Activated CD8-positive, alpha-beta T cell treated with anti-CD3 and anti-CD28 coated beads, Interleukin-2, amount 10 ng/mL, durations not matched to agents 7 days and 5 days (primary cell): ENCODE measurements around the gene CHTOP. TPM values are rescaled to one million over a fixed set of nuclear protein-coding genes. Genes with fewer than 3 reads are reported as not detected.

ENCODE experiments used
- ATAC-seq: fragments of 150-1000 bp; cut with Tn5 transposase; one replicate; pipeline ENCODE4 v1.10.0; 2021; ENCODE audit warnings: moderate library complexity
- CTCF ChIA-PET: fragments of 350-600 bp; sonication (Branson Sonifier 250); formaldehyde crosslinking; loops from one replicate; lab custom pipeline; 2021; ENCODE audit warnings: antibody characterized with exemption; lab: Charles Lee
- POLR2A ChIA-PET: fragments of 350-600 bp; sonication (Branson Sonifier 250); formaldehyde crosslinking; loops from one replicate; lab custom pipeline; 2021; ENCODE audit warnings: antibody characterized with exemption; lab: Charles Lee
- DNase-seq: peaks from one replicate; pipeline ENCODE4 v3.0.0-alpha.2; 2020
- H3K27ac Mint-ChIP-seq: one replicate; pipeline ENCODE4 v1.8.0; 2021; ENCODE audit warnings: mild to moderate bottlenecking, mixed read lengths
- H3K27me3 Mint-ChIP-seq: one replicate; pipeline ENCODE4 v1.8.0; 2021; ENCODE audit warnings: low read depth, mixed read lengths
- H3K36me3 Mint-ChIP-seq: one replicate; pipeline ENCODE4 v1.8.0; 2021; ENCODE audit warnings: low read depth, mixed read lengths
- H3K4me1 Mint-ChIP-seq: one replicate; pipeline ENCODE4 v1.8.0; 2021; ENCODE audit warnings: low read depth, mixed read lengths
- H3K4me3 Mint-ChIP-seq: one replicate; pipeline ENCODE4 v1.8.0; 2021; ENCODE audit warnings: mild to moderate bottlenecking, mixed read lengths
- H3K9me3 Mint-ChIP-seq: one replicate; pipeline ENCODE4 v1.8.0; 2022; ENCODE audit warnings: mixed read lengths; ENCODE audit not compliant: insufficient read depth
- total RNA-seq, 2 experiments: library from RNA; stranded (reverse); gene quantifications; one replicate each; pipeline ENCODE4 v1.2.3, GENCODE V29; 2021

Gene CHTOP
- total RNA-seq, 2 experiments from 2014 or later: 81.9 to 82.0 TPM

DNA sequence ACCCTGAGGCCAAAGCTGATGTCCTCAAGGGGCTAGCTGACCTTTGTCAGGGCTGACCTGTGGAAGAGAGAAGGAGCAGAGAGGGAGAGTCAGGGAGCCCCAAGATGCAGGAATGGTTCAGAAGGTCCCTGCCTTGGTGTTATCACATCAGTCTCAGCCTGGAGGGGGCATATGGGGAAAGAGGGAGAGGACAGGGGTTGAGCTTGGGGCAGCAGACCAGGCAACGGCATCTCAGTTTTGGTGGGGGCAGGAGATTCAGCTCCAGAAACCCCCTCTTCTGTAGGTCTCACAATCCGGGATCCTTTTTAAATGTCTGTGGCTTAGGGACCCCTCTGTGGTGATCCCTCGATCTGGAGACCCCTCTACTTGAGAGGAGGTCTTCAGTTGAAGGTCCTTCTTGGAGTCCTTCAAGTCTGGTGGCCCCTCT, 7.4 kb upstream of the CHTOP start:
- Mint-ChIP-seq H3K36me3 (no peaks in the 10 kb centered on the region), H3K27me3 (no peaks in the 10 kb centered on the region), H3K4me3 (no peak overlapping the region), H3K9me3 (no peaks in the 10 kb centered on the region), H3K27ac (no peak overlapping the region), H3K4me1 (peaks cover 13% of the 10 kb centered on the region)
- CTCF ChIA-PET: interaction anchor here (1.1 to 6.9 kb wide), 7 partner anchors 8 to 116 kb away, joined by 4 to 51 read pairs (median 10); partner anchors contain the start of genes S100A14 and S100A16
- ATAC-seq (no peak), DNase-seq (no peak)
- POLR2A ChIA-PET: no interaction called here

DNA sequence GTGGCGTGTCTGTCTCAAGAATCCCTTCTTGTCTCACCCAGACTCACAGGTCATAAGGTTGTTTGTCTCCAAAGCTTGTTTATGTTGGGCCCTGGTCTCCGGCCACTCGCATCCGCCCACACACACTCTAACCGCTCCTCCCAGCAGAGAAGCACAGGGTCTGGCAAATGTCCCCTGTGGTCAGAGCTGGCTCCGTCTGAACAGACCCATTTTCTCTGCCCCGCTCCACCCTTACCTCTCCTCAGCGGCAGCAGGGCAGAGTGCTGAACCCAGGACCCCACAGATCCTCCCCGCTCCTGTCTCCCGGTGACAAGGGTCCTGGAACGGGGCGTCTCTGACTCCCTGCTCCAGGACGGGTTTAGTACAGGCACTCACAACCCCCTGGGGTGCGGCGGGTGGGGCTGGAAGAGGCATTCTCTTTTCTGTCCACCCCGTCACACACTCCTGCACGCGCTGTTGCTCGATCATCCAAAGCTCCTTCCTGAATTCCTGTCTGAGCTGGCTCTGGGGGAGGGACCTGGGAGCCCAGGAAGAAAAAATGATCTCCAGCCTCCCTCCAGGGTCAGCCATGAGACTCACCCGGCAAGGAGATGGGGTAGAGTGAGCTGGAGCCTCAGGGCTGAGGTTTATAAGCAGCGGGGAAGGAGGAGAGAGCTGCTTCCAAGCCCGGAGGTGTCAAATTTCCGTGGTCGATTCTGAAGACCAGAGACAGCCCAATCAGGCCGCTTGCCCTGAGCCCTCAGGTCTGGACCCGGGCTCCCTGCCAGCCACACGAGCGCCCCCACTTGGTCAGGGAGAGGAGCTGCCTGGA, 6.8 kb upstream of the CHTOP start, which contains the start of gene S100A13:
TSS of gene S100A13 (minus strand) at position 602 of the 811 bp plus-strand sequence. CDS start 1,033 bp downstream, outside the sequence.
- no peak for DNase-seq
- ATAC-seq: no peak
- Mint-ChIP-seq H3K4me3 (no peak within 1 kb of the TSS), H3K9me3 (no peaks in the 10 kb centered on the region), H3K4me1 (peaks cover 18% of the 10 kb centered on the region), H3K27me3 (no peaks in the 10 kb centered on the region), H3K36me3 (no peaks in the 10 kb centered on the region), H3K27ac (no peak within 1 kb of the TSS)
- ChIA-PET CTCF (interaction anchor here (0.9 to 6.9 kb wide), 12 partner anchors 9 to 359 kb away, joined by 3 to 51 read pairs (median 5); partner anchors contain the start of genes RAB13, S100A14, S100A16 and S100A4), POLR2A (interaction anchor here (0.6 to 1.1 kb wide), 2 partner anchors 24 to 31 kb away, joined by 3 read pairs; no protein-coding TSS in a partner anchor)

DNA sequence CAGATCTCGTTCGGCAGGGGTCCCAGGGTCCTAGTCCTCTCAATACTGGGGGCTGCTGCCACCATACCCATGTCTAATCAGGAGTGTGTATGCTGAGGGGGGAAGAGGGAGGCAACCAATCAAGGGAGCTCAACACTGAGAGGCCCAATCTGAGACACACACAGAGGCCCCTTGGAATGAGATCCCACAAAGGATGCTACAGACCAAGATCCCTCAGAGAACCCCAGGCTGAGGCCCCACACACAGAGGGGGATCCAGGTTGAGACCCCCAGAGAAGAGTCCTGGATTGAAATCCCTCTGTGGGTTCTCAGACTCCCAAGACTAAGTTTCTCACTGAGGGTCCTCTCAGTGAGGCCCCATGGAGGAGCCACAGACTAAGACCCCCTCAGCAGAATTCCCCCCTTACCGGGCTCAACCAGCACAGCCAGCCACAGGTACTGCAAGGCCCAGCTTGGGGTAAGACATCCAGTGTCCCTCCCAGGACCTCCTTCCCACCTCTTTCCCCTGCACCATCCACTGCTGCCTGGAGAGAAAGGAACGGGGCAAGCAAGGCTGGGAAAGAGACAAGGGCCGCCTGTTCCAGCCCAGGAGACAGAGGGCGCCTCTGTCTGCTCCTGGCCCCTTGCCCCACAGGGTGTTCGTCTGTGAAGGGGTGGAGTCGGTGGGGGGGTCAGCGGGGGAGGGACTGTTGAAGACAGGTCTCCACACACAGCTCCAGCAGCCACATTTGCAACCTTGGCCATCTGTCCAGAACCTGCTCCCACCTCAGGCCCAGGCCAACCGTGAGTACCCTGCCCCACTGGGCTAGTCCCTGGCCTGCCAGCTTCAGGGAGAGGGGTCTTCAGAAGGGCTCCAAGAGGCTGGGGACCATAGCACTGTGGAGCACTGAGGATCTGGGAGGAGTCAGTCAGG, 5.9 kb upstream of the CHTOP start, which contains the start of gene S100A1:
TSS of gene S100A1 (plus strand) at position 720 of the 912 bp plus-strand sequence. CDS start 2,088 bp downstream, outside the sequence.
- H3K4me1 Mint-ChIP-seq: peaks cover 22% of the 10 kb centered on the region
- no peak within 1 kb of the TSS for H3K4me3 Mint-ChIP-seq
- H3K9me3 Mint-ChIP-seq: no peaks in the 10 kb centered on the region
- CTCF ChIA-PET: interaction anchor here (0.9 to 6.9 kb wide), 12 partner anchors 10 to 358 kb away, joined by 3 to 51 read pairs (median 5); partner anchors contain the start of genes RAB13, S100A14, S100A16 and S100A4
- peak within 1 kb of the TSS; percentile 9 for H3K27ac Mint-ChIP-seq
- H3K27me3 Mint-ChIP-seq: no peaks in the 10 kb centered on the region
- peaks cover 4% of the 10 kb centered on the region for H3K36me3 Mint-ChIP-seq
- POLR2A ChIA-PET: interaction anchor here (0.9 to 1.1 kb wide), 3 partner anchors 12 to 32 kb away, joined by 3 to 4 read pairs (median 3); partner anchors contain the start of gene S100A14
- DNase-seq (no peak), ATAC-seq (no peak)

DNA sequence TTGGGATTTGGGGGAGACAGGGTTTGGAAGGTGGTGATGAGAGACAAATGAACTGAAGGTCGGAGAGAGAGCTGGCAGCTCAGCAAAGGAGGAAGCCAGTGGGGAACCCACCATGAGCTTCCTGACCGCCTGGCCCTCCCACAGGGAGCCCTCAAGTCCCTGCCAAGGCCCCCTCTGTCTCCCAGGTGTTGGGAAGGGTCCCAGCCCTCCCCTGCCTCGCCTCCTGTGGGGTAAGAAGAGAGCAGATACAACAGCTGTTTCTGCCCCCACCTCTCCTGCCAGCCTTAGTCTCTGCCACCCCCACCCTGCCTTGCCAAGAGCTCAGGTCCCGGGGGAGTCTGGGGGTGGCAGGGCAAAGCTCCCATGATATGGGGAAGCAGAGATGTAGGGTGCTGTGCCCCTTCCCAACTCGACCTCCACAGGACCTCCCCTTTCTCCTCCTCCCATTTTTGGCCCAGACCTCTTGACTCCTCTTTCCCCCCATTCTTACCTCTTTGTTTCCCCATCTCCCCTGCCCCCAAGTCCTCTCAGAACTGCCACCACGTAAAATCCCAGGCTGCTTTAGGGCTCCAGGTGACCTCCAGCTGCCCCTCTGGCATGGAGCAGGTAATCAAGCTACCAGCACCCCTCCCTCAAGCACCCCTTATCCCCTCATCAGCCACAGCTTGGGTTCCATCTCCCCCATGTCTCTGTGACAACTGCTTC, 5.1 kb upstream of the CHTOP start:
- Mint-ChIP-seq H3K4me3 (no peak overlapping the region), H3K4me1 (peaks cover 30% of the 10 kb centered on the region), H3K36me3 (peaks cover 9% of the 10 kb centered on the region), H3K27me3 (no peaks in the 10 kb centered on the region), H3K27ac (peak overlapping the region; percentile 9), H3K9me3 (no peaks in the 10 kb centered on the region)
- no peak for DNase-seq
- no peak for ATAC-seq
- ChIA-PET CTCF (interaction anchor here (1.9 to 6.9 kb wide), 5 partner anchors 10 to 118 kb away, joined by 5 to 51 read pairs (median 16); no protein-coding TSS in a partner anchor), POLR2A (interaction anchor here (0.9 kb wide), 2 partner anchors 13 to 30 kb away, joined by 3 to 4 read pairs; partner anchors contain the start of gene S100A14)

DNA sequence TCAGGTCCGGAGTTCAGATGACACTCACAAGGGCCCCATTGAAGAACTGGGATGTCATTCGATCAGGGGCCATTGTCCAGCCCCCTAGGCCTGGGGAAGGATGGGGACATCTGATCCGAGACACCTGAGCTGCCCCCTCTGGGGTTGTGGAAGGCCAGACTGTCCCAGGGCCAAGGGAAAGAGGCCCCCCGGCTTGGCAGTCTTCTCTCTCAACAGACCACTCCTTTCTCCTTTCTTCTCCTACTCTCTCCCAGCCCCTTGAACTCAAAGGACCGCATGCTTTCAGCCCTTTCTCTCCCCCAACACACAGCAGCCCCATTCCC, 4.6 kb upstream of the CHTOP start:
- Mint-ChIP-seq H3K4me3 (no peak overlapping the region), H3K27ac (no peak overlapping the region), H3K9me3 (no peaks in the 10 kb centered on the region), H3K27me3 (no peaks in the 10 kb centered on the region), H3K36me3 (peaks cover 13% of the 10 kb centered on the region), H3K4me1 (peaks cover 30% of the 10 kb centered on the region)
- no peak for DNase-seq
- no peak for ATAC-seq
- POLR2A ChIA-PET: no interaction called here
- CTCF ChIA-PET: interaction anchor here (1.6 to 6.9 kb wide), 4 partner anchors 11 to 118 kb away, joined by 4 to 51 read pairs (median 24); no protein-coding TSS in a partner anchor

DNA sequence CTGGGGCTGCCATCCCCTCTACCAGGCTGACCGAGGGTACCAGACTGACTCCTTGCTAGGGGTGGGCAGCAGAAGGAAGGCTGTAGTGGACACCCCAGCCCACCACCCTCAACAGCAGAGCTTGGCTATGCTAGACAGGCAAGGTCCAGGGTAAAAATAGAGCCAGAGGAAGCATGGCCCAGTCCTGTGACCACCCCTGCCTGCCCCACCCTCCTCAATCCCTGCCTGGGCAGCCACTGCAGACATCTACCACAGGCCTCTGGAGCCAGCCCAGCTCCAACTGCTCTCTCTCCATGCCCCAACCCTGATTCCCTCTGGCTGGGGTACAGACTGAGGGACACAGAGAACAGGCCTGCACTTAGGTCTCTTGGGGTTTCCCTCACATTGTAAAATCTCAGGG, 3.9 kb upstream of the CHTOP start:
- DNase-seq (no peak), ATAC-seq (no peak)
- Mint-ChIP-seq H3K36me3 (peaks cover 17% of the 10 kb centered on the region), H3K27me3 (no peaks in the 10 kb centered on the region), H3K4me3 (no peak overlapping the region), H3K27ac (no peak overlapping the region), H3K4me1 (peaks cover 31% of the 10 kb centered on the region), H3K9me3 (no peaks in the 10 kb centered on the region)
- POLR2A ChIA-PET: interaction anchor here (0.6 to 1.4 kb wide), 3 partner anchors 10 to 360 kb away, joined by 3 to 4 read pairs (median 3); partner anchors contain the start of gene RPS27
- CTCF ChIA-PET: interaction anchor here (0.6 to 6.9 kb wide), 6 partner anchors 12 to 120 kb away, joined by 3 to 51 read pairs (median 4); no protein-coding TSS in a partner anchor

DNA sequence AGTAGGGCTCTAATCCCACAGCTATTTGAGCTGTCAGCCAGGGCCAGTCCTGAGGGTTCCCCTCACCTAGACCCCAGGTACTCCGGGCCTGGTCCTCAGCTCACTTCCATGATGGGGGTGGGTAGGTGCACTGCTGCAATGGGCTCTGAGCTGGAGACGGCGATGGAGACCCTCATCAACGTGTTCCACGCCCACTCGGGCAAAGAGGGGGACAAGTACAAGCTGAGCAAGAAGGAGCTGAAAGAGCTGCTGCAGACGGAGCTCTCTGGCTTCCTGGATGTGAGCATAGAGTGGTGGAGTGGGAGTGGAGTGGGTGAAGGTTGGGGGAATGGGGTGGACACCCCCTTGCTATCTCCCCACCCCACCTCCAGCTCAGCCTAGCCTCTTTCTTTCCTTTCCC, 3.5 kb upstream of the CHTOP start:
- Mint-ChIP-seq H3K27me3 (no peaks in the 10 kb centered on the region), H3K4me1 (peaks cover 32% of the 10 kb centered on the region), H3K9me3 (no peaks in the 10 kb centered on the region), H3K27ac (no peak overlapping the region), H3K36me3 (peaks cover 18% of the 10 kb centered on the region), H3K4me3 (no peak overlapping the region)
- CTCF ChIA-PET: interaction anchor here (0.6 to 6.9 kb wide), 7 partner anchors 12 to 121 kb away, joined by 3 to 51 read pairs (median 5); no protein-coding TSS in a partner anchor
- POLR2A ChIA-PET: interaction anchor here (0.6 to 1.4 kb wide), 3 partner anchors 9 to 360 kb away, joined by 3 to 4 read pairs (median 3); partner anchors contain the start of gene RPS27
- DNase-seq: no peak
- no peak for ATAC-seq

DNA sequence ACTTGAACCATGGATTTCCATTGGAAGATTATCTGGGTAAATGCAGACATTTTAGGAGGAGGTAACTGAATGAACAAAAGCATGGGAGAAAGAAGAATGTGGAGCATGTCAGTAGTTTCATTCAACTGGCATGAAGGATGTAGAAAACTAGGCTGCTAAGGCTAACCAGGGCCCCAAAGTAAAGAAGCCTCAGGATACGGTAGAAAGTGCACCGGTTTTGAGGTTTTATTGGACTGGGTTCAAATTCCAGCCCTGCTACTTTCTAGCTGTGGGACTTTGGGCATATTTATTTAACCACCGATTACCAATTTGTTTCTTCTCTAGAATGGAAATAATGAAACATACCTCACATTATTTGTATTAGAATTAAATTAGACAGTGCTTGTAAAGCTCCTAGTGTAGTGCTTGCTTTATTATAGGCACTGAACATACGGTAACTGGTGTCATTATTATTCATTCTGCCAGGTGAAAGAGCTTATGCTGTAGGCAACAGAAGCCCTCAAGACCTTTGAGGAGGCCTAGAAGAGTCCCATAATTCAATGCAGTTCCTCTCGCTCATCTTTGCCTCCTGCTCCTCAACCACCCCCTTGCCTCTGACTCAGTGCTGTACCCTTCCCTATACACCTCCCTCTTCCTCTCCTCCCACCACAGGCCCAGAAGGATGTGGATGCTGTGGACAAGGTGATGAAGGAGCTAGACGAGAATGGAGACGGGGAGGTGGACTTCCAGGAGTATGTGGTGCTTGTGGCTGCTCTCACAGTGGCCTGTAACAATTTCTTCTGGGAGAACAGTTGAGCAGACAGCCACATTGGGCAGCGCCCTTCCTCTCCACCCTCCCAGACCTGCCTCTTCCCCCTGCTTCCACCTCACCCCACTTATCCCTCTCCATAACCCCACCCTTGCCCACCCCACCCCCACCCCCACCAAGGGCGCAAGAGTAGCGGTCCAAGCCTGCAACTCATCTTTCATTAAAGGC, 2.5 kb upstream of the CHTOP start:
- POLR2A ChIA-PET: interaction anchor here (1.2 to 1.4 kb wide), 2 partner anchors 18 to 359 kb away, joined by 3 read pairs; partner anchors contain the start of gene RPS27
- Mint-ChIP-seq H3K4me3 (no peak overlapping the region), H3K9me3 (no peaks in the 10 kb centered on the region), H3K27me3 (no peaks in the 10 kb centered on the region), H3K27ac (no peak overlapping the region), H3K36me3 (peaks cover 24% of the 10 kb centered on the region), H3K4me1 (peaks cover 37% of the 10 kb centered on the region)
- DNase-seq (no peak), ATAC-seq (no peak)
- CTCF ChIA-PET: interaction anchor here (1.2 to 6.9 kb wide), 5 partner anchors 13 to 122 kb away, joined by 4 to 51 read pairs (median 5); no protein-coding TSS in a partner anchor

DNA sequence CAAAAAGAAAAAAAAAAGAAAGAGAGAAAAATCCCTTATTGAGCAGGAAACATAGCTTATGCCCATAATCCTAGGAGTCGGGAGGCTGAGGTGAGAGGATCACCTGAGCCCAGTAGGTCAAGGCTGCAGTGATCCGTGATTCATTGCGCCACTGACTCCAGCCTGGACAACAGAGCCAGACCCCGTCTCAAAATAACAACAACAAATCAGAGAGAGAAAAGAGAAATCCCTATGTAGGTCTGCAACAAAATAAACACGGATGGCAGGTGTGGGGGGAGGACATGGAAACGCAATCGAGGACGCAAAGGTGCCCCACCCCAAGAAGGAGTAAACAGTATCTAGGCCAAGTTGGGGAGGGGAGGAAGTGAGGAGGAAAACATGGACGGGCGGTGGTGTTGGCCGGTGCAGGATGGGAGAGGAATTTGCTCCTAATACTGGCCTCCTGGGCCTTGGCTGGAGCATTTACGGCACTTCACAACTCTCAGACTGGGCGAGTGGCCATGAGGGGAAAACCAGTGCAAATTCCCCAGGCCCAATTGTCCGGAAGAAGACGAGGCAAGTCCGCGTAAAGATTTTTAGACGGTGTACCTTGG, 609 bp upstream of the CHTOP start:
- ChIA-PET POLR2A (interaction anchor here (0.6 to 3.8 kb wide), 30 partner anchors 10 to 357 kb away, joined by 3 to 33 read pairs (median 6); partner anchors contain the start of genes ILF2, INTS3, RPS27 and S100A14), CTCF (interaction anchor here (1.1 to 2.2 kb wide), 9 partner anchors 10 to 353 kb away, joined by 3 to 20 read pairs (median 9); partner anchors contain the start of genes DENND4B, ILF2 and RAB13)
- H3K4me1 Mint-ChIP-seq: peaks cover 39% of the 10 kb centered on the region
- DNase-seq (no peak), ATAC-seq (no peak)
- no peaks in the 10 kb centered on the region for H3K9me3 Mint-ChIP-seq
- peak overlapping the region; percentile 100 for H3K27ac Mint-ChIP-seq
- peaks cover 41% of the 10 kb centered on the region for H3K36me3 Mint-ChIP-seq
- H3K27me3 Mint-ChIP-seq: no peaks in the 10 kb centered on the region
- H3K4me3 Mint-ChIP-seq: peak overlapping the region; percentile 99
